NCI-H2196 (cell line): ENCODE data around the gene KLHDC7B.
"Not testable (repeated sequence)": the region's sequence is repeated elsewhere in the genome, so short reads cannot be mapped to it uniquely, and the experiment has no call there.

Experiments used
- DNase-seq: peaks from one replicate; lab custom pipeline; 2025; ENCODE audit not compliant: unreplicated experiment; lab: John Stamatoyannopoulos, UW

Gene KLHDC7B

GRCh38 chr22:50529416-50529896 is 16.2 kb upstream of the KLHDC7B start:
- DNase-seq = no peak

GRCh38 chr22:50529897-50530579 is 15.7 kb upstream of the KLHDC7B start, which contains the start of gene TYMP:
Gene TYMP, minus strand, starts transcription at chr22:50530012. Its CDS starts 303 bp downstream, at chr22:50529709.
- no peak for DNase-seq

- DNase-seq = no peak
These were observed 15.2 kb upstream of the KLHDC7B start for GRCh38 chr22:50530580-50530876.

- peak; percentile 59 for DNase-seq
These were observed 14.7 kb upstream of the KLHDC7B start for GRCh38 chr22:50530877-50531545.

GRCh38 chr22:50531546-50531961 is 14.1 kb upstream of the KLHDC7B start:
- DNase-seq = peak; percentile 35

GRCh38 chr22:50531962-50532674 is 13.6 kb upstream of the KLHDC7B start:
- no peak for DNase-seq

- DNase-seq = no peak
These were observed 12.6 kb upstream of the KLHDC7B start for GRCh38 chr22:50532824-50533796.

- not testable (repeated sequence) for DNase-seq
These were observed 11.6 kb upstream of the KLHDC7B start for GRCh38 chr22:50533856-50534711.

- no peak for DNase-seq
These were observed 10.6 kb upstream of the KLHDC7B start for GRCh38 chr22:50535113-50535512.

- no peak for DNase-seq
These were observed 9.5 kb upstream of the KLHDC7B start for GRCh38 chr22:50536226-50536625.

GRCh38 chr22:50537765-50538164 is 7.9 kb upstream of the KLHDC7B start:
- no peak for DNase-seq

- DNase-seq = no peak
These were observed 5.3 kb upstream of the KLHDC7B start for GRCh38 chr22:50540381-50540780.

- DNase-seq = not testable (repeated sequence)
These were observed 4.1 kb upstream of the KLHDC7B start for GRCh38 chr22:50541667-50542026.

- DNase-seq = no peak
These were observed 3.2 kb upstream of the KLHDC7B start for GRCh38 chr22:50542416-50542927.

GRCh38 chr22:50544078-50544745 is 1.5 kb upstream of the KLHDC7B start:
- DNase-seq = no peak

GRCh38 chr22:50544746-50545253 is 899 bp upstream of the KLHDC7B start:
- DNase-seq = no peak

- no peak for DNase-seq
These were observed 895 bp downstream of the KLHDC7B start for GRCh38 chr22:50546326-50547262.
